Stimulated activated CD4-positive, alpha-beta T cell treated with anti-CD3 and anti-CD28 coated beads, Interleukin-2, amount 100 ng/mL, for 4 hours (primary cell): ENCODE data around the gene ALDH8A1.

Experiments
- DNase-seq: peaks from one replicate; pipeline ENCODE4 v3.0.0-alpha.2; 2020; ENCODE audit warnings: low read depth

The ALDH8A1 gene

DNA sequence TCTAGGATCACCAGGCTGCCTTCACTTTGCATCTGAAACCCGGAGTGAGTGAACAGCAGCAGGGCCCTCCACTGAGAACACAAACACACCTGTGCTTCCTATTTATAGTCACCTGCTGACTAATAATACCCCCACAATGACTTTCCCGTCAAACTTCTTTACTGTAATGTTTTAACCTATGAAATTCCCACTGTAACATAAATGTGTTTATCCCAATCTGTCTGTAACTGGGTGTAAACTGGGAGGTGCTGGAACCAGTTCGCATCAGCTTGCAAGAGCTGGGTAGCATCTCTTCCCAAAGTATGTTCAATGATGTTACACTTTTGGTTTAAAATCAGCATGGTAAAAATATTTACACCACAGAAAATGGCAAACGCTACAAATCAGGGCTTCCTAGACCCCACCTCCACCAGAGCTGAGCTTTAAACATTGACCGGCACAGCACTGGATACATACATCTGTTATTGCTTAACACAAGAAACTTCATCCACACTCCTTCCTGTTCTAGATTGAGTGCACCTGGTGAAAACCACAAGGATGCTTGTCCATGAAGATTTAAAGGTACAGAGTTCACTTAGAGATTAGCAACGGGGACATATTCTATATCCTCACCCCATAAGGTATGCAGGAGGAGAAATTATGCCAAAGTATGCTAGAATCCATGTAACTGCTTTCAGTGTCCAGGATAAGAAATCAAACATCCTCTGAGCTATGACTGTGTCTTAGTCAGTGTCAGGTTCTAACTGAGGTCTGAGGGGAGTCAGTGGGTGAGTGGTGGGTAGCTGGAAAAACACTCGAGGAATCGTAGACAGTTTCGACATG lies 79.0 kb downstream of the ALDH8A1 start:
- no peak for DNase-seq

DNA sequence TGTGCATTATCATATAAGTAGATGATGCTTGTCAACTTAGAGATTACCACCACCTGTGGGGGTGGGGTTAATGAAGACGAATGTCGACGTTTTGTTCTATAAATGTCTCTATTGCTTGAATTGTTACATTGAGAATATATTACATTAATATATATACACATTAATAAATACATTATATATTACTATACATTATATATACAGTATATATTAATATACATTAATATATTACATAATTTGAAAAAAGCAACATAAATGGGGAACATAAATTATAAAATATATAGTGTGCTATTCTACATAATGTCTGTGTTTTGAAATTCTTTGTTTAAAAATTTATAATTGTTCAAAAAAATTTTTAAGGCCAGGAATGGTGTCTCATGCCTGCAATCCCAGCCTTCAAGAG lies 81.1 kb downstream of the ALDH8A1 start:
- DNase-seq = no peak
